OCI-LY7 (cell line): ENCODE results near the gene HLA-F.

Experiments
- CTCF ChIP-seq: fragments of 200-600 bp; sonication (generic); conservative IDR thresholded peaks from 2 replicates; pipeline ENCODE4 v1.5.1; 2014; ENCODE audit warnings: mild to moderate bottlenecking, antibody characterized with exemption, low read length, moderate library complexity, mixed read lengths
- EZH2phosphoT487 ChIP-seq: fragments of 200-600 bp; sonication (generic); IDR thresholded peaks from 2 replicates; pipeline ENCODE4 v1.6.1; 2018; ENCODE audit warnings: low read depth, borderline replicate concordance, mild to moderate bottlenecking, mixed run types, antibody characterized with exemption, low read length, moderate library complexity, mixed read lengths

- no peak for TF ChIP-seq CTCF
- no peak for TF ChIP-seq EZH2phosphoT487
Measured at GRCh38 chr6:29758761-29759160, 35.5 kb downstream of the HLA-F start.
